T-helper 1 cell treated with Interleukin-12 subunit alpha and Interleukin-12 subunit beta and Interleukin-4 antibody, amounts not matched to agents 30 ng/mL and 1 ng/mL, for 36 hours (primary cell): Measurements from ENCODE around the gene XXYLT1. TPM values are rescaled to one million over a fixed set of nuclear protein-coding genes. Genes with fewer than 3 reads are reported as not detected.
"Not testable (repeated sequence)": the region's sequence is repeated elsewhere in the genome, so short reads cannot be mapped to it uniquely, and the experiment has no call there.

Experiments used
- intact Hi-C: fragments of 100-400 bp; cut with micrococcal nuclease; formaldehyde crosslinking; loops from one replicate; pipeline ENCODE4 v1.15.1; 2024
- total RNA-seq: library from RNA; stranded (reverse); gene quantifications from 2 replicates; pipeline ENCODE4 v1.2.3, GENCODE V29; 2022

XXYLT1 gene, protein sequence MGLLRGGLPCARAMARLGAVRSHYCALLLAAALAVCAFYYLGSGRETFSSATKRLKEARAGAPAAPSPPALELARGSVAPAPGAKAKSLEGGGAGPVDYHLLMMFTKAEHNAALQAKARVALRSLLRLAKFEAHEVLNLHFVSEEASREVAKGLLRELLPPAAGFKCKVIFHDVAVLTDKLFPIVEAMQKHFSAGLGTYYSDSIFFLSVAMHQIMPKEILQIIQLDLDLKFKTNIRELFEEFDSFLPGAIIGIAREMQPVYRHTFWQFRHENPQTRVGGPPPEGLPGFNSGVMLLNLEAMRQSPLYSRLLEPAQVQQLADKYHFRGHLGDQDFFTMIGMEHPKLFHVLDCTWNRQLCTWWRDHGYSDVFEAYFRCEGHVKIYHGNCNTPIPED
- 9.7 and 10.3 TPM in 2 replicates for total RNA-seq

DNA sequence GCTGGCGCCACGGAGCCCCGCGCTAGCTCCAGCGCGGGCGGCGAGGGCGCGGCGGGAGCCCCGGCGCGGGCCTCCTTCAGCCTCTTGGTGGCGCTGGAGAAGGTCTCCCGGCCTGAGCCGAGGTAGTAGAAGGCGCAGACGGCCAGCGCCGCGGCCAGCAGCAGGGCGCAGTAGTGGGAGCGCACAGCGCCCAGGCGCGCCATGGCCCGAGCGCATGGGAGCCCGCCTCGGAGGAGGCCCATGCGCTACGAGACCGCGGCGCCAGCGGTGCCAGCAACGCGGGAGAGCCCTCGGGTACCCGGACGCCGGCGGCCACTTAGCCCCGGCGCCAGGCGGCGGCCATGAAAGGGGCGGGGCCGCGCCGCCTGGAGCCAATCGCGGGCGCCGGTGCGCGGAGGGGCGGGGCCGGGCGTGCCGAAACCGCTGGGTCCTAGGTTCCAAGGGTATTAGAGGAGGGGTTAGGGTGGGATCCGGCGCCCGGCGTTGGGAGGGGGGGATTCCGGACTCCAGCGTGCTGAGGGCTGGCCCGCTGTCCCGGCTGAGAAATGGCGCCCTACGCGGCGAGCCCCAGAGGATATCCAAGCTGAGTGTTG, at the start of gene XXYLT1:
XXYLT1 (minus strand) TSS at position 343 of the 593 bp plus-strand sequence; CDS start at position 242, 101 bp downstream.
- intact Hi-C loops: loop anchor here (1.0 to 5.0 kb wide), 12 partner anchors 11 to 636 kb away; partner anchors contain the start of genes ACAP2, LSG1 and PPP1R2

DNA sequence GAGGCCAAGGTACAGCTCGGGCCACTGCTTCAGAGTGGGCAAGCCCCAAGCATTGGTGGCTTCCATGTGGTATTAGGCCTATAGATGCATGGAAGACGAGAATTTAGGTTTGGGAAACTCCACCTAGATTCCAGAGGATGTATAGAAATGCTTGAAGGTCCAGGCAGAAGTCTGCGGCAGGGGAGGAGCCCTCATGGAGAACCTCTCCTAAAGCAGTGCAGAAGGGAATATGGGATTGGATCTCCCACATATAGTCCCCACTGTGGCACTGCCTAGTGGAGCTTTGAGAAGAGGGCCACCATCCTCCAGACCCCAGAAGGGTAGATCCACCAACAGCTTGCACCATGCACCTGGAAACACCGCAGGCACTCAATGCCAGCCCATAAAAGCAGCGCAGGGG, 48.1 kb upstream of the XXYLT1 start:
- intact Hi-C loops: no loop called here

DNA sequence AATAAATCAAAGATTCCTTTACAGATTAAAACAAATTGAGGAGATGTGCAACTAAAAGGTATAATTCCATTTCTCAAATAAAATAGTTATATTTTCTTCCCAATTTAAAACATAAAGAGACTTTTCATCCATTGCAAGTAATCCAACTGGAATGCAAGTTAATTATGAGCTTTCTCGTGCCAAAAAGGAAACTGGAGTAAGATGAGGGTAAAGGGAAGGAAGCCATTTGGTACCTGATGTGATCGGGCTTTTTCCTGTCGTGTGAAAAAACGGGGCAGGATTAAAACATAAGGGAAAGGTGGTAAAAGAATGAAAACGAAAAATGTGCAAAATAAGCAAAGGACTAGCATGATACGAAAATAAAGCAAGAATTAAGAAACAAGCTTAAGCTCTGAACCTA, 41.8 kb upstream of the XXYLT1 start:
- intact Hi-C loops: no loop called here

DNA sequence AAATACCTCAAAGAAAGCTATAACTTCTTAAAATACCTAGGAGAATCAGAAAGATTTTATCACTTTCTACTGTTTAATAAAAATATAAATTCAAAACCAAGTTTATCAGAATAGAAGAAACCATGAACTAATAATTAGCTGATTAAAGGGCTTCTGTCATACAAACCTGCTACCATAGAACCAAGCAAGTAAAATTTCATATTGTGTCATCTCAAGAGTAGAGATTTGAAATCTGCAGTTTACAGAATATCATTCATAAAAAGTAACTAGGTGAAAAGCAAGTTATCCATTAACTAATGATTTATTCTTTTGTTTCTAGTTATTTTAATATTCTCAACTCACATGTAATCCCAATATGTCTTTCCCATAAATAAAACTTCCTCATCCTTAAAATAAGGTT, 36.8 kb upstream of the XXYLT1 start:
- intact Hi-C loops: no loop called here

DNA sequence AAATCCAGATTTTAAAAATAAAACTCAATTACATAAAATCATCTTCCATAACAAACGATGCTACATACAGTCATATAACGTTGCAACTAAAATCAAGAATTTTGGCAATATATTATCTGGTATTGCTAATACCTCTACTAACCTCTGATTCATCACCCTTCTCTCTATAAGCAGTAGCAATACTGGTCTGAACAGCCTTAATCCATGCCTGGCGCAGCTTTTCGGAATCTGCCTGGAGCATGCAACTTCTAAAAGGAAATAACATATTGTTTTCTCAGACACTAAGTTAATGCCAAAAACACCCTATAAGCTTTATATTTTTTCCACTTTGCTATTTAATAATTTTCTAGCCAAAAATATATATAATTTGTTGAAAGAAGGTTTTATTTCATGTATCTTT, 35.4 kb upstream of the XXYLT1 start:
- intact Hi-C loops: no loop called here

DNA sequence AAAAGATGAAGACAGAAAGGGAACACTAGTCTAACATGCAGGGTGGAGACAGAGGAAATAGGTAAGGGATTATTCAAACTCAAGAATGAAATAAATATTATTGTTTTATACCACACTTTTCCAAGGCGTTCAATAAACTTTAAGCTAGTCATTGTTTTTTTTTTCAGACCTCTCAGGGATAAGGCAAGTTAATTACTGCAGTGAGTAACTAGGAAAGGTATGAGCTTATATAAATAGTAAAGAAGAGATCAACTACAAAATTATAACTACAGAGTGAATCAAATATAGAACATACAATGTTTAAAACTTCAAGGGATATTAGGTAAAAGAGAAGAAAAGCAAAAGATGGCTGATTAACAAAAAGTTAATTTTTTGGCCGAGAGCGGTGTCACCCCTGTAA, 31.5 kb upstream of the XXYLT1 start:
- intact Hi-C loops: no loop called here

DNA sequence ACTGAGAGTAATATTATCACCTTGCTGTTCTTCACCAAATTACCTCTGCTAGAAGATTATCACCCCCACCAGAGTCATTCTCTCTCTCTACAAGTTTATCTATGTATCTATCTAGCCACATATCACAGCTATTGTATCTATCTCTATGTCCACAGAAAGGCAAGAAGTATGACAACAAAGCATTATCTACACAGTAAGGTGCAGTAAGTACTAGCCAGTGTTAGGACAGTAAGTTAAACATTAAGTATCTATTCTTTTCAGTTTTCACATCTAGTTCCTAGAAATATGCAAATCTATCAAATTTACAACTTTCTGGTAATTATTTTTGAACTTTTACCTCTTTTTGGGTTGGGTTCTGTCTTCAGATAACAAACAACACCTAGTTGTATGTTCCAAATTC, 26.5 kb upstream of the XXYLT1 start:
- intact Hi-C loops: no loop called here

DNA sequence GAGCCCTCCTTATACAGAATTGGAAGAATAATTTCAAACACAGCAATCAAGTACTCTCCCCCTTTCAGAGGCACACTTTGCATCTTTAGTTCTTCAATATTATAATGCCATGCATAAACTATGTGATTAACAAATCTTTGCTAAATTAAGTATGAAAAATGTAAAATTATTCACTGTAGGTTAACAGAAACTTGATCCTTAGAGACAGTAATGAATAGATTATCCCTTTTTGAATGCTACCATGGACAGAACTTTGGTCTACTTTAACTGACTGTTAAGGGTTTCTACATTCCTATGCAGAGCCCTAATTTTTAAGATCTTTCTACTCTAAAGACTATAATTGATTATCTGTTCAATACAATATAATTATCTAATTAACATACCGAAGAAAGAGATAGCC, 25.7 kb upstream of the XXYLT1 start:
- intact Hi-C loops: no loop called here

DNA sequence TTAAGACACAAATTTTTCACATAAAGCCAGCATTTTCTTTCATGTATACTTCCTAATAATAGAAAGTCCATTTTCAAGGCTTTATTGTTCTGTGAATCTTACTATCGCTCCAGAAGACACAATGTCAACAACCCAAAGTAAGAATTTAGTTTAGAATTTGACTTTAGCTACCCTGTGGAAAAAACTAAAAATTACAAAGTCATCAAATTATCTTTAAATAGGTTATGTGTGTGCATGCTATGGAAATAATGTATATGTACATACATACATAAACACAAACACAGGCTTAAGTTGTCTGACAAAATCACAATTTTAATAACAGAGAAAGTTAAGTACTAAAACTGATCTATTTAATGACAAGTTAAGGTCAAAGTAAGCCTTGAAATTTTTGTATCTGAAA, 20.2 kb upstream of the XXYLT1 start:
- intact Hi-C loops: no loop called here

DNA sequence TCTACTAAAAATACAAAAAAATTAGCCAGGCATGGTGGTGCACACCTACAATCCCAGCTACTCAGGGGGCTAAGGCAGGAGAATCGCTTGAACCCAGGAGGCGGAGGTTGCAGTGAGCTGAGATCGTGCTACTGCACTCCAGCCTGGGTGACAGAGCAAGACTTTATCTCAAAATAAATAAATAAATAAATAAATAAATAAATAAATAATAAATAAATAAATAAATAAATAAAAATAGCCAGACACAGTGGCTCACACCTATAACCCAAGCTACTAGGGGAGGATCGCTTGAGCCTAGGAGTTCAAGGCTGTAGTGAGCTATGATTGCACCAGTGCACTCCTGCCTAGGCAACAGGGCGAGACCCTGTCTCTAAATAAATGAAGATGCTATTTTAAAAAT, 19.7 kb upstream of the XXYLT1 start:
- intact Hi-C loops: not testable (repeated sequence)

DNA sequence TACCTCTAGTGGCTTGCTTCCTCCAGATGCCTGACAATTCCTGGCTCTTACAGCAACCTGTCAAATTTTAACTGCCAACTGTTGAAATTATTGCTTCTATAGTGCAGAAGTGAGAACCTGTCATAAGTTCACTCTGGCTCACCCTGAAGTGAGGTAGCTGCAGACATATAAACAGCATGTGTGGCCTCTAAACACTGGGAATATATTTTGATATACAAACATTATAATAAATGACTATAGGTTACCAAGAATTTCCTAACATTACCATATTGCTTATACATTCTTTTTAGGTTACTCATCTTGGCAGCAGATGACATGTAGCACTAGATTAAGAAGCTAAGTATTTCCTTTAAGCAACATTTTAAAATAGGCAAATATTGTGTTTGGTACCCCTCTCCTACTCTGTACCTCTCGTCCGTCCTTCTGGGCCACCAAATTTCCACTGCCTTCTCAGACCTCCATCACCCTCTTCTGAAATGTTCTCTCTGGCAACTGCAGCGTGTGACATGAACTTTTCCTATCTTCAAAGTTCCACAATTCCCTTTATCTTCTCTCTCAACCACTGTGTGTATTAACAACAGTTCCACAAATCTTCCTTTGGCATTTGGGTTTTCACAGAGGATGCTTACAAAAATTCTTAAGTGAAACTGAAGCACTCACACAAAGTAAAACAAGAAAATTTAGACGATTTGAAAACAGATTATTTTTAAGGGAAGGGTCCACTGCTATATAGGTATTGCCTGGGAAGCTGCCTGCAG, 15.3 kb upstream of the XXYLT1 start:
- intact Hi-C loops: no loop called here

DNA sequence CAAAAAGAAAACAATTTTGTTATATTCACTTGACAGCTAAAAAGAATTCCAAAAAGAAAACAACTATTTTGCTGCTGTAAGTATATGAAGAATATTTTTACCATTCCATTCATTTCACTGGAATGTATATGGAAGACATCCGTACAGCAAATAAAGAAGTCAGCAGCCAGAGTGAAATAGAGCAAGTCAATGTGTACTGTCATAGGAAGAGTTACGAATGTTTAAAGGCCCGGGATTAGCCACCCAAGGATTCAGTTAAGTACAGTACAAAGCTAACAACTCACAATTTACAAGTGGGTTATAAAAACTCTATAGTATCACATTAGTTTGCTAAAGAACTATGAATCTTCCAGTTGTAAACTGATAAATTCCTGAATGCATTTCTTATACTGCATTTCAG, 14.4 kb upstream of the XXYLT1 start:
- intact Hi-C loops: no loop called here

DNA sequence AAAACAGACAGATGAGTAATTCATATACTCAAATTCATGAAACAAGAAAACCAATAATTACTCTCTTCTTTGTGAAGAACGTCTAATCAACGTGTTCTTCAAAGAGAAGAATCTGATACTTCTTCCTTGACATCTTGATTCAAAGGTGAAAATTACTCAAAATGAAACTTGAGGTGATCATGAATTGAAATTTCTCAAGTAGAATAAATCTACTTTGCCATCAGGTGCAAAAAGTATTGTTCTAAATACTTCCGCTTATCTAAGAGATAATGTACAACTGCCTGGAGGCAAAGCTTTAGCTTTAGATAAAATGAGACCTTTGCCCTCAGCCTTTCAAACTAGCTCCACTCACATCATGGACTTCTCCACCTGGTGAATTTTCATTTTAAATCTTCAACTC, 13.9 kb upstream of the XXYLT1 start:
- intact Hi-C loops: no loop called here

DNA sequence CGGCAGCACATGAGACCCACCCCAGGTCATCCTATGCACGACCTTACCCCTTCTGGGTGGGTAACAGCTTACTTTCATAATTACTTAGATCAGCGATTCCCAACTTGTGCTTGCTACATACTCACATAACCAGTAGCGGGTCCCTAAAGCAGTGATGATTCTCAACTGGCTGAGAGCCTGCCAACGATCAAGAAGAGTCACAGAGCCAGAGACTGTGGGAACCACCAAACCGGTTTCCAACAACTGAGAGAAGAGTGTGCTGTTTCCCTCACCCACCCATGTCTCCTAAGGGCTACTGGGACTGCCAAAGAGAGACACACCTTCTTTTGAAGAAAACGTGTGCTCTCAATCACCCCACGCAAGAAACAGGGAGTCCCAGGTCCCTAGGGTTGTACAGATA, 12.0 kb upstream of the XXYLT1 start:
- intact Hi-C loops: no loop called here

DNA sequence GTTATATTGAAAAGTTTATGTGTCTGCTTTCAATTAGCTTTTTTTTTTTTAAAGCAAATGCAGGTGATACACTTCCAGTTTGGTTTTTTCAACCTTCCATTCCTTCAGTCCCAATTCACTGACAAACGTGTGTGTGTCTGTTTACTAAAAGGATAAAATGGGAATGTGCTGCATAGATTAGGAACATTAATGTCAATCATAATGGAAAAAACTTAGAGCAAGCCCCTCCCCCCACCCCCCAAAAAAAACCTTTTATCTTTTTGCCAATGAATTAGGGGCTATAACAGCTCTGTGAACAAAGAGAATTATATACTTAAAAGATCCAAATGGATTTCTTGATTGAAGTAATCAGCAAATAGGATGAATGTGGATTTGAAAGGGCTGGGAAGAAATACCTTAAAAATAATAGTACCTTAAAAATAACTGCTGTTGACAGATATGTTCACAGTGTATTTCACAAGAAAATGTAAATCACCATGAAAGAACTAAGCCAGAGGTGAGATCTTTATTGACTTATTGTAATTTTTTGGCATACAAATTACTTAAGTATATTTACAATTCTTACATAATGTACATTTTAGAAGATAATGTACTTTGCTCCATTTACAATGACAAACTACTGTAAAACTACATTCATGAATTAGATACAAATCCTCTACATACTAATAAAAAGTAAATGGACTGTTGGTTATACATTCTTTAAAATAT, 3.5 kb upstream of the XXYLT1 start:
- intact Hi-C loops: loop anchor here (5.0 kb wide), 1 partner anchor 383 kb away; no protein-coding TSS in a partner anchor

DNA sequence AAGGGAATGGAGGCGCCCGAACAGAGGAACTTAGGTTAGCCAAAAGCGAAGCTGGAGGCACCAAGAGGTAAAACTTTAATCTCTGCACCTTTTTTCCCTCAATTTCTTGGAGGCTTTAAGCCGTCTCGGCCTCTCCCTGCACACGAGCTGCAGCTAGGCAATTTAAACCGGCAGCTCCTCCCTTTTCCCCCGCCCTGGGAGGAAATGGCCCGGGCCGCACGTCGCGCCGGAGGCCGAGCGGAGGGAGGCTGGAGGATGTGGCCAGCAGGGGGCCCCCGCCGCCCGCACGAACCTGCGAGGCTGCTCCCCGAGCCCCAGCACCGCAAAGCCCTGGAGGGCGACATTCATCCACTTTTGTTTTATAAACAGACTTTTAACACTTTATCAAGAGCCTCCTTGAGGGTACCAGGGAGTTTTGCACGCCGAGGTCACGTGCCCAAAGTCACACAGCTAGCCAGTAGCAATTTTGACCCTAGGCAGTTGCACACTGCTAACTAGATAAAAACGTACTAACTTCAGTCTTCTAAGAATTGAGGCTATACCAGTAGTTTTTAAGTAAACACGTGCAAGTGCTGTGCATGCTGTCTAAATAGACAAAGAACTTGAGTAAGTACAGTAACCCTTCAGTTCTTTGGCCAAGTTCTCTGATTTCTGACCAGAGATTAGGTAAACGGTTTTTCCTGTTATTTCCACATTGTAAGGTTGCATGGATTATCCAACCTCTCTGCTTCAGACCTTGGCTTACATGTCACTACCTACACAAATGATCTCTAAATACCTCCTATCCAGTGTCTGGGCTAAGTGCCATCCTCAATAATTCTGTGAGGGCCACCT, 668 bp upstream of the XXYLT1 start:
- intact Hi-C loops: loop anchor here (1.0 to 5.0 kb wide), 12 partner anchors 11 to 635 kb away; partner anchors contain the start of genes ACAP2, LSG1 and PPP1R2

DNA sequence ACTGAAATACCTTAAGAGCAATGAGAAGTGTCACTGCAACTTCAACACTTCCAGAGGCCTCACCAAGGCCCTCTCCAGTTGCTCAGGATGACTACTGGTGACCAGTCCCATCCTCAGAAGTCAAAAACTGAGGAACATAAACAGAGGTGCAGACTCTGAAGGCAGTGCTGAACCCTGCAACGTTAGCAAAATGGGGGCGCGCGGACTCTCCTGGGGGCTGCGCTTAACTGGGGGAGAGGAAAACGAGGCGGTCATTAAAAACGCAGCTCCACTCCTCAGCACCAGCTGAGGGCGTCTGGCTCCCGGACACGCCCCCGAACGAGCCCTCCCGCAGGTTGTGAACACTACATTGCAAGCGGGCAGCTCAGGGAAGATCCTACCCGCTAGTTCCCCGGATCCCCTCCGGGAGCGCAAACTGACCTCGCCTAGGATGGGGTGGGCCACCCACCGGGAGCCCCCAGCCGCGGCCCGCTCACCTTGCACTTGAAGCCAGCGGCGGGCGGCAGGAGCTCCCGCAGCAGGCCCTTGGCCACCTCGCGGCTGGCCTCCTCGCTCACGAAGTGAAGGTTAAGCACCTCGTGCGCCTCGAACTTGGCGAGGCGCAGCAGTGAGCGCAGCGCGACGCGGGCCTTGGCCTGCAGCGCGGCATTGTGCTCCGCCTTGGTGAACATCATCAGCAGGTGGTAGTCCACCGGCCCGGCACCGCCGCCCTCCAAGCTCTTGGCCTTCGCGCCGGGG, 711 bp downstream of the XXYLT1 start:
- intact Hi-C loops: loop anchor here (2.0 to 5.0 kb wide), 2 partner anchors 387 to 637 kb away; no protein-coding TSS in a partner anchor

DNA sequence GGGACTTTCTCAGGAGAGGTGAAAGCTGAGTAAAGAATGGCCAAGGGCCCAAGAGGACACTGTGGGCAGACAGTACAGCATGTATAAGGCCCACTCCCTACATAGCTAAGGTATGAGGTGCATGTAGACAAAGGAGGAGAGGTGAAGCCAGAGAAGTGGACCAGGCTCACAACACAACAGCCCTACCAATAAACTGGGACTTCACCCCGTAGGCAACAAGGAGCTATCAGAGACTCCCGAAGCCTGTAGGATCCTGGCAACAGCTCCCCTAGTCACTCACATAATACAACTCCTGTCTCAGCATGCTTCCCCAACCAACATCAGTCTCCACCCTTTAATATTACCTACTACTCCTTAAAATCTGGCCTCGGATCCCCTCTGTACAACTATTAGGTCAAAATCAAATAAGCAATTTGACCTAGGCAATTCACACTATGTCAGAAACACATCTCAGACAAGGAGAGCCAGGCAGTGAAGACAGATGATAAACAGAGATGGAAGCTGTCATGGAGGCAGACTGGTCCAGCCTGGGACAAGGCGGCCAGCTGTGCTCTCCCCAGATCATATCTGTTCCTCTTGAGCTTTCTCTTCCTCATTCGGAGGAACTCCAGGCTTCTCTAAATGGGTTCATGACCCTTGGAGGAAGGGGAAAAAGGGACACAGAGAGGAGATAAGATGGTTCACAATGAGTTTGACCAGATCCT, 1.4 kb downstream of the XXYLT1 start:
- intact Hi-C loops: loop anchor here (2.0 to 10.0 kb wide), 3 partner anchors 388 to 935 kb away; no protein-coding TSS in a partner anchor
